ENCODE results near the gene KCNIP4. TPM values are rescaled to one million over a fixed set of nuclear protein-coding genes. Genes with fewer than 3 reads are reported as not detected.

The KCNIP4 gene
- total and polyA plus RNA-seq, 8 donors, result 0.05 TPM; not detected in 7

DNA sequence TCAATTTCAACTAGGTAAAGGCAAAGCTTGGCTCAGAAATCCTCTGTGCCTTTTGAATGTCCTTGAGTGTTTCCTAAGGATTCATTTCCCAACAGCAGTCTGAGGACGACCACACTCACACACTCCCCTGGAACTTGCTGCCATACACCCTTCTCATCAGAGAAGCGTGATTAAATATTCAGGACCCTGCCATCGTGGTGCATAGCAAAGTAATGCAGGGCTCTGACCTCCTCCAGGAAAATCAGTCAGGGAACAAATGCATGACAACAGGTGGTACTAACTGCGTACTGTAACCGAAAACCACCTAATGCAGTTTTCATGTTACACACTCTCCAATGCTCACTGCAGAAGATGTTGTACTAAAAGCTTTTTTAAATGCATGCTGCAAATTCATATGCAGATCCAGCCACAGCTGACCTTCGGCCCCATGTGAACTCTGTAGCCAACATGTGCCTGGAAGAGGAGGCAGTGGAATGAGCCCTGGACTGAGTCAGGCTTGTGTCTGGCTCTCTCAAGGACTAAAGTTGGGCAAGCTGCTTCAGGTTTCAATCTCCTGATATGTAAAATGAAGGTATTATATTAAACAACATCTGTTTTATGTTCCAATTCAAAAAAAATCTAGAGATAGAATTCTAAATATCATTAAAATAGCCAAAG lies 238.3 kb downstream of the KCNIP4 start:
- no peak overlapping the region for H3K4me3 ChIP-seq
- TF ChIP-seq, protein P1, sequence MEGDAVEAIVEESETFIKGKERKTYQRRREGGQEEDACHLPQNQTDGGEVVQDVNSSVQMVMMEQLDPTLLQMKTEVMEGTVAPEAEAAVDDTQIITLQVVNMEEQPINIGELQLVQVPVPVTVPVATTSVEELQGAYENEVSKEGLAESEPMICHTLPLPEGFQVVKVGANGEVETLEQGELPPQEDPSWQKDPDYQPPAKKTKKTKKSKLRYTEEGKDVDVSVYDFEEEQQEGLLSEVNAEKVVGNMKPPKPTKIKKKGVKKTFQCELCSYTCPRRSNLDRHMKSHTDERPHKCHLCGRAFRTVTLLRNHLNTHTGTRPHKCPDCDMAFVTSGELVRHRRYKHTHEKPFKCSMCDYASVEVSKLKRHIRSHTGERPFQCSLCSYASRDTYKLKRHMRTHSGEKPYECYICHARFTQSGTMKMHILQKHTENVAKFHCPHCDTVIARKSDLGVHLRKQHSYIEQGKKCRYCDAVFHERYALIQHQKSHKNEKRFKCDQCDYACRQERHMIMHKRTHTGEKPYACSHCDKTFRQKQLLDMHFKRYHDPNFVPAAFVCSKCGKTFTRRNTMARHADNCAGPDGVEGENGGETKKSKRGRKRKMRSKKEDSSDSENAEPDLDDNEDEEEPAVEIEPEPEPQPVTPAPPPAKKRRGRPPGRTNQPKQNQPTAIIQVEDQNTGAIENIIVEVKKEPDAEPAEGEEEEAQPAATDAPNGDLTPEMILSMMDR (IDR thresholded peaks at IDR 0.05), result no peak
- DNase-seq, result no peak

DNA sequence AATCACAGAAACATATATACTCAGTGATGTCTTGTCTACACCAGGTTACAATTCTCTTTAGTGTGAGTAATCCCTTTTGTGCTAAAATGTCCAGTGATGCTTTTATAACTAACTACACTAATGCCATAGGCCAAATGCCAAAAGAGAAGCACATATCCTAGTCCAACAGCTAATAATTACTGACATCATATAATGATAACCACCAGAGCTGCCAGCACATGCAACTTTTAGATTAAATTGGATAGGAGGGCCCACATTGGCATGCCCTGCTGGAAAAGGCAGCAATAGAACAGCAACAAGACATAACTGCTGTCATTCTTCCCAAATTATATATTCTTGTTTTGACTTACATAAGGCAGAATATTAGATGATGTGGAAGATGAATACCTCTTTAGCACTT lies 238.8 kb downstream of the KCNIP4 start:
- TF ChIP-seq, protein P1 (IDR thresholded peaks at IDR 0.05), result no peak
- Histone ChIP-seq H3K4me1 (no peaks in the 10 kb centered on the region), H3K27me3 (no peaks in the 10 kb centered on the region), H3K36me3 (no peaks in the 10 kb centered on the region), H3K9me3 (no peaks in the 10 kb centered on the region), H3K4me3 (no peak overlapping the region), H3K27ac (no peak overlapping the region)
- ATAC-seq (no peak), DNase-seq (no peak), FAIRE-seq (no peak)
- intact Hi-C loops (cut with DNase I), result no loop called here

More for the DNA sequence above, 238.3 kb downstream of the KCNIP4 start:
- intact Hi-C loops (cut with DNase I), result no loop called here
- Histone ChIP-seq H3K27ac (no peak overlapping the region), H3K4me1 (no peaks in the 10 kb centered on the region), H3K27me3 (no peaks in the 10 kb centered on the region), H3K9me3 (no peaks in the 10 kb centered on the region), H3K36me3 (no peaks in the 10 kb centered on the region)
- ATAC-seq, result no peak
- 44 to 54% methylated on average over 6 of the region's 6 CpGs for WGBS, 2 donors
- FAIRE-seq, result no peak

DNA sequence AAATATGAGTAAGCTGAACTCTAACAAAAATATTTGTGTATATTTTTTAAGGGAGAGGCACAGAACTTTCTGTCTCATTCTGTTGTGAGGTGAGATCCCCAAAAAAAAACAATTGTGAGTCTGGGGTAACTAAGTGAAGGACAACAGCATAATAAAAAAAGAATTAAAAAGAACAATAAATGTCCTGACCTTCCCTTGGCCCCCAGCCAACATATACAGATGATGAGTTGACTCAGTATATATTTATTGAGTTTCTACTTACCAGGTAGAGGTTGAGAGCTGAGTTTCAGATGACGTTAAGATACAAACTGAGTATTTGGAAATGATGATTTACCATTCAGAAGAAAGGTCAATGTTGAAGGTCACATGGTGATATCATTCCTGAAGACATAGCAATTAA lies 239.5 kb downstream of the KCNIP4 start:
- intact Hi-C loops (cut with DNase I), result no loop called here
- DNase-seq (no peak), ATAC-seq (no peak), FAIRE-seq (no peak)
- no peaks in the 10 kb centered on the region for H3K9me3 ChIP-seq
- H3K4me3 ChIP-seq, result no peak overlapping the region
- WGBS, 2 donors, result 39 to 45% methylated on average over 1 of the region's 1 CpG
- TF ChIP-seq, protein P1 (IDR thresholded peaks at IDR 0.05), result no peak
- H3K36me3 ChIP-seq, result no peaks in the 10 kb centered on the region
- no peak overlapping the region for H3K27ac ChIP-seq
- H3K4me1 ChIP-seq, result no peaks in the 10 kb centered on the region
- no peaks in the 10 kb centered on the region for H3K27me3 ChIP-seq

DNA sequence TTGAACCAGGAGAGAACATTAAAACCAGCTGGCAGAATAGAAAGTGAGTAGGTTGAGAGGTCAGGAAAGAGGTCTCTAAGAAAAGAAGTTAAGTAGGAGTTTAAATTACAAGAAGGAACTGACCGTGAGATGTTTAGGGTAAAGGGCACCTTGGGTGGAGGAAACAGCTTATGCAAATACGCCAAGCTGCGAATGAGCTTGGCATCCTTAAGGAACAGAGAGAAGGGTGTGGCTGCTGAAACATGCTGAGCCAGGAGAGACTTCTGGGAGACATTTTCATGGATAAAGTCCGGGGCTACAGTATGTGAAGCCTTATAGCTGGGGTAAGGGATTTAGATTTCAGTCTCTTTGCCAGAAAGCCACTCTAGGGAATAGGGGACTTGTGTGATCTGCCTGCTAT lies 249.1 kb downstream of the KCNIP4 start:
- Histone ChIP-seq H3K36me3 (no peaks in the 10 kb centered on the region), H3K4me1 (no peaks in the 10 kb centered on the region), H3K4me3 (no peak overlapping the region), H3K9me3 (no peaks in the 10 kb centered on the region), H3K27me3 (peaks cover 0 to 7% (median 0%) of the 10 kb centered on the region in 4 donors), H3K27ac (no peak overlapping the region)
- TF ChIP-seq, protein P1 (IDR thresholded peaks at IDR 0.05), result no peak
- intact Hi-C loops (cut with DNase I), result no loop called here
- no peak for DNase-seq
- no peak for FAIRE-seq
- 33 to 44% methylated on average over 4 of the region's 4 CpGs for WGBS, 2 donors
- no peak for ATAC-seq

DNA sequence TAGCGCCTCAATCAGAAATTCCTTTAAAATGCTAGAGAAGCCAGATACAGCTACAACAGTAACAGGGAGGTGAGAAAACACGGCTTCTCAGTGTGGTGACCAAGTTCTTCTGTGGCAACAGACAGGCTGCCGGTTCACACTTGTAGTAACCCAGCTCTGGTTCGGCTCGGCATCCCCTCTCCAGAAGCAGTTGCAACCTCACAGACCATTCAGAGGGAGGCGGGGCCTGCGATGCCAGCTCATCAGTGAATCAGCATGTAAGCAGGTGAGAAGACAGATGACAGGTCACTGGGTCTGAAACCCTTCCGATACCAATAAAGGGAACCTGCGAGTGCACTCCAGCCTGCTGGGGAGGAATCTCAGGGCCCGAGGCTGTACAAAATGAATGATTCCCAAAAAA lies 251.0 kb downstream of the KCNIP4 start:
- intact Hi-C loops (cut with DNase I), result no loop called here
- H3K4me3 ChIP-seq, result no peak overlapping the region
- no peak for ATAC-seq
- 8 to 9% methylated on average over 10 of the region's 10 CpGs for WGBS, 2 donors
- no peak overlapping the region for H3K27ac ChIP-seq
- FAIRE-seq, result no peak
- peak in 1 of 6 donors; percentile 27 for DNase-seq
- no peaks in the 10 kb centered on the region for H3K4me1 ChIP-seq
- no peaks in the 10 kb centered on the region for H3K9me3 ChIP-seq
- TF ChIP-seq, protein P1 (IDR thresholded peaks at IDR 0.05), result no peak
- peaks cover 0 to 7% (median 0%) of the 10 kb centered on the region in 4 donors for H3K27me3 ChIP-seq
- no peaks in the 10 kb centered on the region for H3K36me3 ChIP-seq

All from pancreas (tissue), 10 donors.